HepG2 (cell line): ENCODE results near the gene PEPD.

Experiments used
- CREB1 ChIP-seq, 2 experiments: fragments of 450-650 bp in 1 of 2; IDR thresholded peaks; 2 replicates each; pipeline ENCODE4 v1.6.1; 2016 to 2017; ENCODE audit warnings: control low read depth in 1 of 2, mild to moderate bottlenecking in 1 of 2, missing compliant biosample characterization in 1 of 2, missing genetic modification characterization in 1 of 2
- NAIF1 ChIP-seq: sonication (generic); formaldehyde crosslinking; IDR thresholded peaks from 2 replicates; pipeline ENCODE4 v1.5.0; 2020; ENCODE audit warnings: mild to moderate bottlenecking, missing genetic modification reagents, borderline replicate concordance
- ZFP62 ChIP-seq: sonication (generic); formaldehyde crosslinking; IDR thresholded peaks from 2 replicates; pipeline ENCODE4 v1.4.0; 2020; ENCODE audit warnings: missing genetic modification reagents
- ZNF232 ChIP-seq: sonication (generic); formaldehyde crosslinking; IDR thresholded peaks from 2 replicates; pipeline ENCODE4 v1.4.0; 2020; ENCODE audit warnings: missing genetic modification reagents, borderline replicate concordance

DNA sequence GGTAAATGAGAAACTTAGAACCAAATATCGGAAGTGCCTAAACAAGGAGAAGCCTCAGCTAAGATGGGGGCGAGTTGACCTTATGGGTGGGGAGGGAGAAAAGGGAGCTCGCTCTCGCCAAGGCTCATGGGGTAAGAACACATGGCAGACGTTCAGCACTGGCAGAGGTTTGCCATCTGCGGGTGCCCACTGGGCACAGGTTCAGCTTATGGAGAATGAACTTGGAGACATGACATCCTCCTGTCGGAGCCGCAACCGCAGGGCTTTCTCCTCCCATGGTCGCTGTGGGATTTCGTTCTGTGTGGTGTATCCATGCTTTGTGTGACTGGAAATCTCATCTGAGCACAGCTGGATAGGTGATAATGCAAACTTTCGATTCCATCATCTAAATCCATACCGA lies 36.1 kb upstream of the PEPD start:
- no peak for TF ChIP-seq ZNF232 (CRISPR knock-in tag)
- TF ChIP-seq CREB1 (IDR thresholded peaks at IDR 0.05): no peak
- TF ChIP-seq CREB1 (CRISPR knock-in tag; IDR thresholded peaks at IDR 0.05): no peak
- no peak for TF ChIP-seq NAIF1 (CRISPR knock-in tag)
- TF ChIP-seq ZFP62: no peak
